ENCODE data around the gene KBTBD13. TPM values are rescaled to one million over a fixed set of nuclear protein-coding genes. Genes with fewer than 3 reads are reported as not detected.
A peak's percentile ranks its signal among the peaks of the same experiment; 100 is the strongest.

KBTBD13 gene
- total RNA-seq, 1 donor = not detected

- DNase-seq (ENCODE audit: low read depth) = no peak
- TF ChIP-seq CTCF (IDR thresholded peaks at IDR 0.05; ENCODE audit: insufficient read depth, low read depth, low read length) = no peak
- H3K4me3 ChIP-seq (ENCODE audit: low read depth, low read length) = no peak overlapping the region
These were observed 26.3 kb upstream of the KBTBD13 start for GRCh38 chr15:65050270-65050669.

- no peak for TF ChIP-seq CTCF (IDR thresholded peaks at IDR 0.05; ENCODE audit: insufficient read depth, low read depth, low read length)
- no peak overlapping the region for H3K4me3 ChIP-seq (ENCODE audit: low read depth, low read length)
- DNase-seq (ENCODE audit: low read depth) = no peak
These were observed 25.3 kb upstream of the KBTBD13 start for GRCh38 chr15:65051266-65051665.

GRCh38 chr15:65052956-65053355 lies 23.6 kb upstream of the KBTBD13 start:
- TF ChIP-seq CTCF (IDR thresholded peaks at IDR 0.05; ENCODE audit: insufficient read depth, low read depth, low read length) = no peak
- no peak overlapping the region for H3K4me3 ChIP-seq (ENCODE audit: low read depth, low read length)
- no peak for DNase-seq (ENCODE audit: low read depth)

- TF ChIP-seq CTCF (IDR thresholded peaks at IDR 0.05; ENCODE audit: insufficient read depth, low read depth, low read length) = peak; percentile 95
- no peak overlapping the region for H3K4me3 ChIP-seq (ENCODE audit: low read depth, low read length)
- peak; percentile 70 for DNase-seq (ENCODE audit: low read depth)
These were observed 22.0 kb upstream of the KBTBD13 start for GRCh38 chr15:65054333-65055200.

GRCh38 chr15:65055201-65055870 lies 21.2 kb upstream of the KBTBD13 start:
- peak; percentile 30 for DNase-seq (ENCODE audit: low read depth)
- H3K4me3 ChIP-seq (ENCODE audit: low read depth, low read length) = no peak overlapping the region
- TF ChIP-seq CTCF (IDR thresholded peaks at IDR 0.05; ENCODE audit: insufficient read depth, low read depth, low read length) = no peak

GRCh38 chr15:65056106-65056505 lies 20.4 kb upstream of the KBTBD13 start:
- TF ChIP-seq CTCF (IDR thresholded peaks at IDR 0.05; ENCODE audit: insufficient read depth, low read depth, low read length) = no peak
- no peak for DNase-seq (ENCODE audit: low read depth)
- no peak overlapping the region for H3K4me3 ChIP-seq (ENCODE audit: low read depth, low read length)
